ENCODE measurements around the gene PRXL2B.

The PRXL2B gene

GRCh38 chr1:2541619-2542245 is 44.8 kb upstream of the PRXL2B start:
- no peak overlapping the region; the same call in 1 of the 2 replicates for H3K4me2 ChIP-seq (ENCODE audit: low read depth, low read length)
- peaks cover 10% of the 10 kb centered on the region for H3F3A ChIP-seq (ENCODE audit: insufficient read depth, low read length)
- H4K20me1 ChIP-seq (ENCODE audit: insufficient read depth, low read length) = no peaks in the 10 kb centered on the region
- H3K27ac ChIP-seq (ENCODE audit: low read length) = peak overlapping the region; percentile 23; the same call in 1 of the 2 replicates
- H3K4me1 ChIP-seq (ENCODE audit: low read length) = peaks cover 15% of the 10 kb centered on the region
- peaks cover 6% of the 10 kb centered on the region for H3K27me3 ChIP-seq (replicated peaks; ENCODE audit: insufficient read depth, low read length)
- no peak overlapping the region for H2AFZ ChIP-seq (ENCODE audit: low read length)
- no peak overlapping the region for H3K9ac ChIP-seq (ENCODE audit: low read length)
- H3K36me3 ChIP-seq (replicated peaks; ENCODE audit: insufficient read depth, low read length) = no peaks in the 10 kb centered on the region
- no peak overlapping the region for H3K4me3 ChIP-seq (ENCODE audit: low read length)
- DNase-seq = peak; percentile 48
- TF ChIP-seq EZH2 (optimal IDR thresholded peaks at IDR 0.05; ENCODE audit: low read depth, low read length) (no peak), CTCF (IDR thresholded peaks at IDR 0.05; ENCODE audit: low read length) (no peak), EZH2phosphoT487 (IDR thresholded peaks at IDR 0.05; ENCODE audit: low read length) (no peak)
- H3K9me3 ChIP-seq (replicated peaks; ENCODE audit: insufficient read depth, low read length) = no peaks in the 10 kb centered on the region
- no peaks in the 10 kb centered on the region for H3K79me2 ChIP-seq (ENCODE audit: low read length)
- no peaks in the 10 kb centered on the region for H3K9me2 ChIP-seq (replicated peaks; ENCODE audit: insufficient read depth, low read length)

- no peak overlapping the region for H3K4me3 ChIP-seq (ENCODE audit: low read length)
- no peak overlapping the region for H3K4me2 ChIP-seq (ENCODE audit: low read depth, low read length)
- peaks cover 17% of the 10 kb centered on the region for H3F3A ChIP-seq (ENCODE audit: insufficient read depth, low read length)
- TF ChIP-seq EZH2phosphoT487 (IDR thresholded peaks at IDR 0.05; ENCODE audit: low read length) = no peak
- no peak for TF ChIP-seq CTCF (IDR thresholded peaks at IDR 0.05; ENCODE audit: low read length)
- no peak for TF ChIP-seq EZH2 (optimal IDR thresholded peaks at IDR 0.05; ENCODE audit: low read depth, low read length)
- peaks cover 16% of the 10 kb centered on the region for H3K4me1 ChIP-seq (ENCODE audit: low read length)
- no peak overlapping the region for H2AFZ ChIP-seq (ENCODE audit: low read length)
- H3K27me3 ChIP-seq (replicated peaks; ENCODE audit: insufficient read depth, low read length) = peaks cover 6% of the 10 kb centered on the region
- no peak overlapping the region for H3K9ac ChIP-seq (ENCODE audit: low read length)
- no peaks in the 10 kb centered on the region for H3K9me3 ChIP-seq (replicated peaks; ENCODE audit: insufficient read depth, low read length)
- H3K9me2 ChIP-seq (replicated peaks; ENCODE audit: insufficient read depth, low read length) = no peaks in the 10 kb centered on the region
- no peak for DNase-seq
- H3K36me3 ChIP-seq (replicated peaks; ENCODE audit: insufficient read depth, low read length) = no peaks in the 10 kb centered on the region
- no peaks in the 10 kb centered on the region for H4K20me1 ChIP-seq (ENCODE audit: insufficient read depth, low read length)
- H3K79me2 ChIP-seq (ENCODE audit: low read length) = 0 out of 2 replicates have a peak, but pooled peaks cover 3% of the 10 kb centered on the region
- no peak overlapping the region for H3K27ac ChIP-seq (ENCODE audit: low read length)
These were observed 44.2 kb upstream of the PRXL2B start for GRCh38 chr1:2542246-2542915.

DNA sequence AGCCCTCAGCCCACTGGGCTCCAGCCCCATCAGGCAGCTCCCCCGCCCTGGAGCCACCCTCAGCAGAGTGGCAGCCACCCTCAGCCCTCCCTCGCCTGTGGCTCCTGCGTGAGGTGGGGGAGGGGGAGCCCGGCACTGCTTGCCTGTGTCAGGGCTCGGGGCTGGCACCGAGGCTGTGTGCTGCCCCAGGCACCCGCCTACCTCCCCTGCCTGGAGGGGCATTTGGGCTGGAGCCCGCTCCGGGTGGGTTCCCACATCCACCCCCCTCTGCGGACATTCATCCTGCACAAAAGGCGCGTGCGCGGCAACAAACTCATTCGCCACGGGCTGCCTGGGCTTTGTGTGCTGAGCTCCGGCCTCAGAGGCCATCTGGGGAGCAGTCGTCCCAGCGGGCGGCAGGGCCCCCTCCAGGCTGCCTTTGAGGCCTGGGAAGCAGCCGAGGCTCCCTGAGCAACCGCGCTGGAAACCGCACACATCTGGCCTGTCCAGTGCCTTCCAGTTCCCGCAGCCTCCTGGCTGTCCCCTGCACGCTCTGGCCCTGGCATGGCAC is 43.0 kb upstream of the PRXL2B start:
- no peak overlapping the region for H3K4me3 ChIP-seq (ENCODE audit: low read length)
- H3F3A ChIP-seq (ENCODE audit: insufficient read depth, low read length) = peaks cover 29% of the 10 kb centered on the region
- DNase-seq = no peak
- H3K27ac ChIP-seq (ENCODE audit: low read length) = no peak overlapping the region
- H3K36me3 ChIP-seq (replicated peaks; ENCODE audit: insufficient read depth, low read length) = no peaks in the 10 kb centered on the region
- H3K4me2 ChIP-seq (ENCODE audit: low read depth, low read length) = no peak overlapping the region
- H3K9me2 ChIP-seq (replicated peaks; ENCODE audit: insufficient read depth, low read length) = no peaks in the 10 kb centered on the region
- H2AFZ ChIP-seq (ENCODE audit: low read length) = no peak overlapping the region
- 0 out of 2 replicates have a peak, but pooled peaks cover 3% of the 10 kb centered on the region for H3K79me2 ChIP-seq (ENCODE audit: low read length)
- H3K27me3 ChIP-seq (replicated peaks; ENCODE audit: insufficient read depth, low read length) = peaks cover 2% of the 10 kb centered on the region; the same call in 1 of the 2 replicates
- H3K9me3 ChIP-seq (replicated peaks; ENCODE audit: insufficient read depth, low read length) = no peaks in the 10 kb centered on the region
- H4K20me1 ChIP-seq (ENCODE audit: insufficient read depth, low read length) = no peaks in the 10 kb centered on the region
- no peak overlapping the region for H3K9ac ChIP-seq (ENCODE audit: low read length)
- H3K4me1 ChIP-seq (ENCODE audit: low read length) = peaks cover 25% of the 10 kb centered on the region
- TF ChIP-seq CTCF (IDR thresholded peaks at IDR 0.05; ENCODE audit: low read length) (no peak), EZH2 (optimal IDR thresholded peaks at IDR 0.05; ENCODE audit: low read depth, low read length) (no peak), EZH2phosphoT487 (IDR thresholded peaks at IDR 0.05; ENCODE audit: low read length) (no peak)

All from MM.1S (cell line).